Measurements from ENCODE around the gene PRR23E. TPM values are rescaled to one million over a fixed set of nuclear protein-coding genes. Genes with fewer than 3 reads are reported as not detected.

Gene PRR23E, protein sequence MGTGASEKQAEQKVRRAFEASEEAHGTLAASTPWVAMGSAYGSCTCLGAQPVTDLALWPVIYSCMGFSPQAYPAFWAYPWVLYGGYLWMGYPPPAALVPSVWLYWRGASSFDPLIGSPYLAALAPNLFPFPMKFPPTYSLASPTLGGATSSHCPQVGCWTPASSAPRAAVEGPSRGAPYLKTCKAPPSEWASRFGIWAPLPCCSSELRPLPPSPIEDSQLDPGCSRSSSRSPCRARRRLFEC
- polyA plus RNA-seq (2013, experiment 1 of 4), result not detected
- not detected for polyA plus RNA-seq (2013, experiment 2 of 4)
- polyA plus RNA-seq (2013, experiment 3 of 4), result not detected
- not detected for polyA plus RNA-seq (2013, experiment 4 of 4)

DNA sequence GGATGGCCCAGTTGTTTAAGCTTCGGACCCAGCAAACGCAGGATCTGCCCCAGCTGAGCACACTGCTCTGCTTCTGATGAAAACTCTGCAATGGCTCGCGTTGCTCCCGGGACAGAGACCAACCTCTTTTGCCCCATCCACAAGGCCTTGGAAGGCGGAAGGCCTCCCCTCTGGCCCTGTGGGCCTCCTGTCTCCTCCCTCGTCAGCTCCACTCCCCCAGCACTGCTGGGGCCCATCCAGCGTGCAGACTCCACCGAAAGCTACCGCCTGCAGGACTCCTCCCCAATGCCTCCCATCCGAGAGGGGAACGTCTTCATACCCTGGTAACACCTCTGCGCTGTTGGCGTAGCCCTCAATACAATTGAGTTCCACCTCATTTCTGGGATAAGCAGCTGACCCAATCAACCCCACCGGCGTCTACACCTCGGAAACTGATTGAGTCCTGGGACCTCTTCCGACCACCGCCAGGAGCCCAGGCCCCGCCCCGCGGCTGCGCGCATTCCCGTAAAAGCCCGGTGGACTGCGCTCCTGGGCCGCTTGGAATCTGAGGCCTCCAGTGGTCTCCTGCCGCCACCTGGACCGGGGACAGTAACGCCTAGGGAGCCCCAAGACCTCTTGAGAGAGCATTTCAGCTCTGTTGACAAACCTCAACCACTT, at the start of gene PRR23E:
TSS of gene PRR23E (plus strand) at position 556 of the 657 bp plus-strand sequence. CDS start 3,555 bp downstream, outside the sequence.
- peaks cover 2% of the 10 kb centered on the region for H3K4me1 ChIP-seq (ENCODE audit: control insufficient read depth, insufficient read depth, low read length)
- no peaks in the 10 kb centered on the region for H3K36me3 ChIP-seq (ENCODE audit: control insufficient read depth, insufficient read depth, low read length)
- H3K4me3 ChIP-seq (ENCODE audit: insufficient read depth, low read depth, low read length), result no peak within 1 kb of the TSS
- H3K27ac ChIP-seq (ENCODE audit: insufficient read depth, low read depth, low read length, poor library complexity, severe bottlenecking), result no peak within 1 kb of the TSS
- H3K9me3 ChIP-seq (ENCODE audit: control insufficient read depth, low read length), result no peaks in the 10 kb centered on the region
- no peaks in the 10 kb centered on the region for H3K27me3 ChIP-seq (ENCODE audit: control insufficient read depth, insufficient read depth, low read length, poor library complexity, severe bottlenecking)
- WGBS, 2 experiments, result 95 to 96% methylated on average over 31 of the region's 31 CpGs

DNA sequence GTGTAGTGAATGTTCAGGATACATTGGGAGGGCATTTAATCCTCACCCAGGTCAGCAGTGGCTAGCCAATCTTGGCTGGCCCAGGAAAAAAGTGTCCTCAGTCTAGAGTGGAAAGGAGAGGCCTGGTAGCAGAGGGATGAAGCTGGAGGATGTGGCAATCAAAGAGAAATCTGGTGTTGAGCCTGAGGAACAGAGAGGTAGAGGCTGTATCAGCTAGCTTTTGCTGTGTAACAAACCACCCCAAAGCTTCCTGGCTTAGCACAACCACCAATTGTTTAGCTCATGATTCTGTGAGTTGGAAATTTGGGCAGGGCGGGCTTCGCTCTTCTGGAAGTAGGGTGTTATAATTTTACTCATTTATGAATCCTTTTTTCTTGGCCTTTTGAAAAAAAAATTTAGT, 49.8 kb upstream of the PRR23E start:
- H3K27me3 ChIP-seq (ENCODE audit: control insufficient read depth, insufficient read depth, low read length, poor library complexity, severe bottlenecking), result no peaks in the 10 kb centered on the region
- H3K27ac ChIP-seq (ENCODE audit: insufficient read depth, low read depth, low read length, poor library complexity, severe bottlenecking), result no peak overlapping the region
- H3K36me3 ChIP-seq (ENCODE audit: control insufficient read depth, insufficient read depth, low read length), result no peaks in the 10 kb centered on the region
- 88% methylated on average over 2 of the region's 2 CpGs; no CpG with 5 or more reads in 1 of the 2 experiments for WGBS, 2 experiments
- no peak overlapping the region for H3K4me3 ChIP-seq (ENCODE audit: insufficient read depth, low read depth, low read length)
- no peaks in the 10 kb centered on the region for H3K4me1 ChIP-seq (ENCODE audit: control insufficient read depth, insufficient read depth, low read length)
- no peaks in the 10 kb centered on the region for H3K9me3 ChIP-seq (ENCODE audit: control insufficient read depth, low read length)

- no peaks in the 10 kb centered on the region for H3K27me3 ChIP-seq (ENCODE audit: control insufficient read depth, insufficient read depth, low read length, poor library complexity, severe bottlenecking)
- no peak overlapping the region for H3K27ac ChIP-seq (ENCODE audit: insufficient read depth, low read depth, low read length, poor library complexity, severe bottlenecking)
- H3K9me3 ChIP-seq (ENCODE audit: control insufficient read depth, low read length), result no peaks in the 10 kb centered on the region
- H3K36me3 ChIP-seq (ENCODE audit: control insufficient read depth, insufficient read depth, low read length), result no peaks in the 10 kb centered on the region
- no peak overlapping the region for H3K4me3 ChIP-seq (ENCODE audit: insufficient read depth, low read depth, low read length)
- H3K4me1 ChIP-seq (ENCODE audit: control insufficient read depth, insufficient read depth, low read length), result no peaks in the 10 kb centered on the region
- WGBS, 2 experiments, result 94 to 95% methylated on average over 6 of the region's 6 CpGs
Measured at GRCh38 chr3:127144631-127145030, 48.3 kb upstream of the PRR23E start.

- H3K27ac ChIP-seq (ENCODE audit: insufficient read depth, low read depth, low read length, poor library complexity, severe bottlenecking), result no peak overlapping the region
- H3K4me3 ChIP-seq (ENCODE audit: insufficient read depth, low read depth, low read length), result no peak overlapping the region
- H3K36me3 ChIP-seq (ENCODE audit: control insufficient read depth, insufficient read depth, low read length), result no peaks in the 10 kb centered on the region
- H3K4me1 ChIP-seq (ENCODE audit: control insufficient read depth, insufficient read depth, low read length), result no peaks in the 10 kb centered on the region
- no peaks in the 10 kb centered on the region for H3K27me3 ChIP-seq (ENCODE audit: control insufficient read depth, insufficient read depth, low read length, poor library complexity, severe bottlenecking)
- WGBS, 2 experiments, result 90 to 94% methylated on average over 6 of the region's 6 CpGs
- H3K9me3 ChIP-seq (ENCODE audit: control insufficient read depth, low read length), result no peaks in the 10 kb centered on the region
Measured at GRCh38 chr3:127145266-127145665, 47.7 kb upstream of the PRR23E start.

- no peaks in the 10 kb centered on the region for H3K36me3 ChIP-seq (ENCODE audit: control insufficient read depth, insufficient read depth, low read length)
- no peaks in the 10 kb centered on the region for H3K27me3 ChIP-seq (ENCODE audit: control insufficient read depth, insufficient read depth, low read length, poor library complexity, severe bottlenecking)
- 89 to 91% methylated on average over 7 to 8 of the region's 8 CpGs for WGBS, 2 experiments
- no peaks in the 10 kb centered on the region for H3K4me1 ChIP-seq (ENCODE audit: control insufficient read depth, insufficient read depth, low read length)
- H3K4me3 ChIP-seq (ENCODE audit: insufficient read depth, low read depth, low read length), result no peak overlapping the region
- no peak overlapping the region for H3K27ac ChIP-seq (ENCODE audit: insufficient read depth, low read depth, low read length, poor library complexity, severe bottlenecking)
- H3K9me3 ChIP-seq (ENCODE audit: control insufficient read depth, low read length), result no peaks in the 10 kb centered on the region
Measured at GRCh38 chr3:127147291-127147885, 45.5 kb upstream of the PRR23E start.

DNA sequence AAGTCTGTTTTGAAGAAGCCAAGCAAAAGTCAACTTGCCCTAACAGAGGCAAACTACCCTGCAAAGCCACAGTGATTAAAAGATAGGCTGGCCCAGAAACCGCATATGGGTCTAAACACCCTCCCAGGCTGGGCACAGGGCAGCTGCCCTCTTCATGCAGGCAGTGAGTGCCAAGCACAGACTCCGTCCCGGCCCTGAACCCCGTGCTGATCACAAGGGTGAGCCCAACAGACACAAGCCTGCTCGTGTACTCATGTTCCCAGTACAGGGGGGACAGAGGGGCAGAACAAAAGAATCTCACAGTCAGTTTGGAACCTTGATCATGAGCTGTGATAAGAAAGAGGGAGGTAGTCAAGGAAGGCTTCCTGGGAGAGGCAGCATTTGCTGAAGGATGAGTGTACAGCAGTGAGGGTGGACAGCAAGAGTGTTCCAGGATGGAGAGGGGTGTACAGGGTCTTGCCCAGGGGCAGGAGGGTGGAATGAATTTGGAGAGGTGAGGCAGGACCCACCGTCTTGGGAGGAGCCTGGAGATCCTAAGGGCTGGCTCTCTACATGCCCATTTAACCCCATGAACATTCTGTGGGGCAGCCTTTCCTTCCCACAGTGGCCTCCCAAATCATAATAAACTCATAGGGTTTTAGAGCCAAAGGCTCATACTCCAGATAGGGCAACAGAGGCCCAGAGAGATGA, 43.2 kb upstream of the PRR23E start:
- Histone ChIP-seq H3K4me1 (ENCODE audit: control insufficient read depth, insufficient read depth, low read length) (no peaks in the 10 kb centered on the region), H3K36me3 (ENCODE audit: control insufficient read depth, insufficient read depth, low read length) (no peaks in the 10 kb centered on the region), H3K4me3 (ENCODE audit: insufficient read depth, low read depth, low read length) (no peak overlapping the region), H3K9me3 (ENCODE audit: control insufficient read depth, low read length) (no peaks in the 10 kb centered on the region), H3K27me3 (ENCODE audit: control insufficient read depth, insufficient read depth, low read length, poor library complexity, severe bottlenecking) (no peaks in the 10 kb centered on the region), H3K27ac (ENCODE audit: insufficient read depth, low read depth, low read length, poor library complexity, severe bottlenecking) (no peak overlapping the region)
- WGBS, 2 experiments, result 90 to 91% methylated on average over 6 of the region's 6 CpGs

GRCh38 chr3:127150513-127151250, 42.2 kb upstream of the PRR23E start:
- Histone ChIP-seq H3K9me3 (ENCODE audit: control insufficient read depth, low read length) (no peaks in the 10 kb centered on the region), H3K27ac (ENCODE audit: insufficient read depth, low read depth, low read length, poor library complexity, severe bottlenecking) (no peak overlapping the region), H3K27me3 (ENCODE audit: control insufficient read depth, insufficient read depth, low read length, poor library complexity, severe bottlenecking) (no peaks in the 10 kb centered on the region), H3K36me3 (ENCODE audit: control insufficient read depth, insufficient read depth, low read length) (no peaks in the 10 kb centered on the region), H3K4me3 (ENCODE audit: insufficient read depth, low read depth, low read length) (no peak overlapping the region), H3K4me1 (ENCODE audit: control insufficient read depth, insufficient read depth, low read length) (no peaks in the 10 kb centered on the region)
- WGBS, 2 experiments, result 93 to 96% methylated on average over 13 to 14 of the region's 15 CpGs

DNA sequence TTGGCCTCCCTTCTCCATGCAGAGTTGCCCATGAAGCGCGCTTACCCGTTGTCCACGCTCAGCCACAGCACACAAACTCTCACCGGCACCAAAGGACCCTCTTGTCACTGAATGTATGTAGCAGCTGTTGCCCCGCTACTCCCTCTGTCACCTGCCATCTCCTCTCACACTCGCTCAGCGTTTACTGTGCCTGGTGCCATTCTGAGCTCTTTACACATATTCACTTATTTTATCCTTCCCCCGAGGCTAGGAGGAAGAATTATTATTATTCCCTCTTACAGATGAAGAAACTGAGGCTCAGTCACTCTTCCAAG, 41.7 kb upstream of the PRR23E start:
- Histone ChIP-seq H3K27me3 (ENCODE audit: control insufficient read depth, insufficient read depth, low read length, poor library complexity, severe bottlenecking) (no peaks in the 10 kb centered on the region), H3K36me3 (ENCODE audit: control insufficient read depth, insufficient read depth, low read length) (no peaks in the 10 kb centered on the region), H3K4me3 (ENCODE audit: insufficient read depth, low read depth, low read length) (no peak overlapping the region), H3K9me3 (ENCODE audit: control insufficient read depth, low read length) (no peaks in the 10 kb centered on the region), H3K27ac (ENCODE audit: insufficient read depth, low read depth, low read length, poor library complexity, severe bottlenecking) (no peak overlapping the region), H3K4me1 (ENCODE audit: control insufficient read depth, insufficient read depth, low read length) (no peaks in the 10 kb centered on the region)
- WGBS, 2 experiments, result 90 to 92% methylated on average over 9 of the region's 9 CpGs

DNA sequence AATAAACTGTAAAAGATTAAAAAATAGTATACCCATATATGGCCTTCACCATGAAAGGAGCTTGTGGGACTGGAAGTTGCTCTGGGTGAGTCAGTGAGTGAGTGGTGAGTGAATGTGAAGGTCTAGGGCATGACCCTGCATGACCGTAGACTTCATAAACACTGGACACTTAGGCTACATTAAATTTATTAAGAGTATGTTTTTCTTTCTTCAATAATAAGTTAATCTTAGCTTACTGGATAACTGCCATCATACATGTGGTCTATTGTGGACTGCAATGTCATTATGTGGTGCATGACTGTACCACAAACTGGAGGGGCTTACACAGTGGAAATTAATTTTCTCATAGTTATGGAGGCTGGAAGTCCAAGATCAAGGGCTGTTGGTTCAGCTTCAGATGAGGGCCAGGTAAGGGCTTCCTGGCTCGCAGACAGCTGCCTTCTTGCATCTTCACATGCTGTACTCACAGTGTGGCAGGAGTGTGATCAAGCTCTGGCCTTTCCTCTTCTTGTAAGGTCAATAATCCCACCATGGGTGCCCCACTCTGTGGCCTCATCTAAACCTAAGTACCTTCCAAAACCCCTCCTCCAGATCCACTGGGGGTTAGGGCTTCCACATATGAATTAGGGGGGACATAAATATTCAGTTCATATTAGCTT, 40.8 kb upstream of the PRR23E start:
- H3K27me3 ChIP-seq (ENCODE audit: control insufficient read depth, insufficient read depth, low read length, poor library complexity, severe bottlenecking), result no peaks in the 10 kb centered on the region
- 97 to 98% methylated on average over 1 to 2 of the region's 2 CpGs for WGBS, 2 experiments
- H3K27ac ChIP-seq (ENCODE audit: insufficient read depth, low read depth, low read length, poor library complexity, severe bottlenecking), result no peak overlapping the region
- no peak overlapping the region for H3K4me3 ChIP-seq (ENCODE audit: insufficient read depth, low read depth, low read length)
- no peaks in the 10 kb centered on the region for H3K36me3 ChIP-seq (ENCODE audit: control insufficient read depth, insufficient read depth, low read length)
- H3K9me3 ChIP-seq (ENCODE audit: control insufficient read depth, low read length), result no peaks in the 10 kb centered on the region
- H3K4me1 ChIP-seq (ENCODE audit: control insufficient read depth, insufficient read depth, low read length), result no peaks in the 10 kb centered on the region

Measured in ectodermal cell (in vitro differentiated cells).